ENCODE results near the gene CEND1. TPM values are rescaled to one million over a fixed set of nuclear protein-coding genes. Genes with fewer than 3 reads are reported as not detected.

The CEND1 gene
- total and polyA plus RNA-seq, 2 of the 13 experiments (the other 11 are each of a cell fraction or from before 2014, with no cell fraction given), result not detected

GRCh38 chr11:776561-777287 lies 13.2 kb downstream of the CEND1 start (continued):
- TF ChIP-seq NCOA2 (CRISPR knock-in tag; IDR thresholded peaks at IDR 0.05) (no peak), SALL2 (CRISPR knock-in tag; IDR thresholded peaks at IDR 0.05) (no peak), ZBTB1 (CRISPR knock-in tag; IDR thresholded peaks at IDR 0.05; ENCODE audit: borderline replicate concordance) (no peak), ZNF329 (CRISPR knock-in tag; IDR thresholded peaks at IDR 0.05; ENCODE audit: low read depth) (no peak), ZNF205 (CRISPR knock-in tag; IDR thresholded peaks at IDR 0.05) (no peak), FOXO1 (CRISPR knock-in tag; IDR thresholded peaks at IDR 0.05) (no peak; the same call in 1 of the 2 replicates), FOXK1 (CRISPR knock-in tag; IDR thresholded peaks at IDR 0.05; ENCODE audit: borderline replicate concordance, low read depth) (no peak), SIN3A (IDR thresholded peaks at IDR 0.05; ENCODE audit: borderline replicate concordance, low read depth, low read length) (no peak), ARNT2 (CRISPR knock-in tag; IDR thresholded peaks at IDR 0.05; ENCODE audit: low read depth) (no peak), FOXA3 (CRISPR knock-in tag; IDR thresholded peaks at IDR 0.05) (no peak), TCF7L2 (IDR thresholded peaks at IDR 0.05; ENCODE audit: low read depth, low read length) (no peak), POLR2AphosphoS2 (IDR thresholded peaks at IDR 0.05; ENCODE audit: low read depth, low read length) (no peak), NFATC3 (CRISPR knock-in tag; IDR thresholded peaks at IDR 0.05) (0 out of 2 replicates have a peak, but pooled peaks have one; percentile 52), ZNF577 (CRISPR knock-in tag; IDR thresholded peaks at IDR 0.05; ENCODE audit: borderline replicate concordance, low read depth) (no peak), MXD4 (CRISPR knock-in tag; IDR thresholded peaks at IDR 0.05) (no peak; the same call in 1 of the 2 replicates)
- TF ChIP-seq, protein P1, sequence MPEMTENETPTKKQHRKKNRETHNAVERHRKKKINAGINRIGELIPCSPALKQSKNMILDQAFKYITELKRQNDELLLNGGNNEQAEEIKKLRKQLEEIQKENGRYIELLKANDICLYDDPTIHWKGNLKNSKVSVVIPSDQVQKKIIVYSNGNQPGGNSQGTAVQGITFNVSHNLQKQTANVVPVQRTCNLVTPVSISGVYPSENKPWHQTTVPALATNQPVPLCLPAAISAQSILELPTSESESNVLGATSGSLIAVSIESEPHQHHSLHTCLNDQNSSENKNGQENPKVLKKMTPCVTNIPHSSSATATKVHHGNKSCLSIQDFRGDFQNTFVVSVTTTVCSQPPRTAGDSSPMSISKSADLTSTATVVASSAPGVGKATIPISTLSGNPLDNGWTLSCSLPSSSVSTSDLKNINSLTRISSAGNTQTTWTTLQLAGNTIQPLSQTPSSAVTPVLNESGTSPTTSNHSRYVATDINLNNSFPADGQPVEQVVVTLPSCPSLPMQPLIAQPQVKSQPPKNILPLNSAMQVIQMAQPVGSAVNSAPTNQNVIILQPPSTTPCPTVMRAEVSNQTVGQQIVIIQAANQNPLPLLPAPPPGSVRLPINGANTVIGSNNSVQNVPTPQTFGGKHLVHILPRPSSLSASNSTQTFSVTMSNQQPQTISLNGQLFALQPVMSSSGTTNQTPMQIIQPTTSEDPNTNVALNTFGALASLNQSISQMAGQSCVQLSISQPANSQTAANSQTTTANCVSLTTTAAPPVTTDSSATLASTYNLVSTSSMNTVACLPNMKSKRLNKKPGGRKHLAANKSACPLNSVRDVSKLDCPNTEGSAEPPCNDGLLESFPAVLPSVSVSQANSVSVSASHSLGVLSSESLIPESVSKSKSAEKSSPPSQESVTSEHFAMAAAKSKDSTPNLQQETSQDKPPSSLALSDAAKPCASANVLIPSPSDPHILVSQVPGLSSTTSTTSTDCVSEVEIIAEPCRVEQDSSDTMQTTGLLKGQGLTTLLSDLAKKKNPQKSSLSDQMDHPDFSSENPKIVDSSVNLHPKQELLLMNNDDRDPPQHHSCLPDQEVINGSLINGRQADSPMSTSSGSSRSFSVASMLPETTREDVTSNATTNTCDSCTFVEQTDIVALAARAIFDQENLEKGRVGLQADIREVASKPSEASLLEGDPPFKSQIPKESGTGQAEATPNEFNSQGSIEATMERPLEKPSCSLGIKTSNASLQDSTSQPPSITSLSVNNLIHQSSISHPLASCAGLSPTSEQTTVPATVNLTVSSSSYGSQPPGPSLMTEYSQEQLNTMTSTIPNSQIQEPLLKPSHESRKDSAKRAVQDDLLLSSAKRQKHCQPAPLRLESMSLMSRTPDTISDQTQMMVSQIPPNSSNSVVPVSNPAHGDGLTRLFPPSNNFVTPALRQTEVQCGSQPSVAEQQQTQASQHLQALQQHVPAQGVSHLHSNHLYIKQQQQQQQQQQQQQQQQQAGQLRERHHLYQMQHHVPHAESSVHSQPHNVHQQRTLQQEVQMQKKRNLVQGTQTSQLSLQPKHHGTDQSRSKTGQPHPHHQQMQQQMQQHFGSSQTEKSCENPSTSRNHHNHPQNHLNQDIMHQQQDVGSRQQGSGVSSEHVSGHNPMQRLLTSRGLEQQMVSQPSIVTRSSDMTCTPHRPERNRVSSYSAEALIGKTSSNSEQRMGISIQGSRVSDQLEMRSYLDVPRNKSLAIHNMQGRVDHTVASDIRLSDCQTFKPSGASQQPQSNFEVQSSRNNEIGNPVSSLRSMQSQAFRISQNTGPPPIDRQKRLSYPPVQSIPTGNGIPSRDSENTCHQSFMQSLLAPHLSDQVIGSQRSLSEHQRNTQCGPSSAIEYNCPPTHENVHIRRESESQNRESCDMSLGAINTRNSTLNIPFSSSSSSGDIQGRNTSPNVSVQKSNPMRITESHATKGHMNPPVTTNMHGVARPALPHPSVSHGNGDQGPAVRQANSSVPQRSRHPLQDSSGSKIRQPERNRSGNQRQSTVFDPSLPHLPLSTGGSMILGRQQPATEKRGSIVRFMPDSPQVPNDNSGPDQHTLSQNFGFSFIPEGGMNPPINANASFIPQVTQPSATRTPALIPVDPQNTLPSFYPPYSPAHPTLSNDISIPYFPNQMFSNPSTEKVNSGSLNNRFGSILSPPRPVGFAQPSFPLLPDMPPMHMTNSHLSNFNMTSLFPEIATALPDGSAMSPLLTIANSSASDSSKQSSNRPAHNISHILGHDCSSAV (CRISPR knock-in tag; IDR thresholded peaks at IDR 0.05; ENCODE audit: borderline replicate concordance), result no peak
- TF ChIP-seq, protein P2, sequence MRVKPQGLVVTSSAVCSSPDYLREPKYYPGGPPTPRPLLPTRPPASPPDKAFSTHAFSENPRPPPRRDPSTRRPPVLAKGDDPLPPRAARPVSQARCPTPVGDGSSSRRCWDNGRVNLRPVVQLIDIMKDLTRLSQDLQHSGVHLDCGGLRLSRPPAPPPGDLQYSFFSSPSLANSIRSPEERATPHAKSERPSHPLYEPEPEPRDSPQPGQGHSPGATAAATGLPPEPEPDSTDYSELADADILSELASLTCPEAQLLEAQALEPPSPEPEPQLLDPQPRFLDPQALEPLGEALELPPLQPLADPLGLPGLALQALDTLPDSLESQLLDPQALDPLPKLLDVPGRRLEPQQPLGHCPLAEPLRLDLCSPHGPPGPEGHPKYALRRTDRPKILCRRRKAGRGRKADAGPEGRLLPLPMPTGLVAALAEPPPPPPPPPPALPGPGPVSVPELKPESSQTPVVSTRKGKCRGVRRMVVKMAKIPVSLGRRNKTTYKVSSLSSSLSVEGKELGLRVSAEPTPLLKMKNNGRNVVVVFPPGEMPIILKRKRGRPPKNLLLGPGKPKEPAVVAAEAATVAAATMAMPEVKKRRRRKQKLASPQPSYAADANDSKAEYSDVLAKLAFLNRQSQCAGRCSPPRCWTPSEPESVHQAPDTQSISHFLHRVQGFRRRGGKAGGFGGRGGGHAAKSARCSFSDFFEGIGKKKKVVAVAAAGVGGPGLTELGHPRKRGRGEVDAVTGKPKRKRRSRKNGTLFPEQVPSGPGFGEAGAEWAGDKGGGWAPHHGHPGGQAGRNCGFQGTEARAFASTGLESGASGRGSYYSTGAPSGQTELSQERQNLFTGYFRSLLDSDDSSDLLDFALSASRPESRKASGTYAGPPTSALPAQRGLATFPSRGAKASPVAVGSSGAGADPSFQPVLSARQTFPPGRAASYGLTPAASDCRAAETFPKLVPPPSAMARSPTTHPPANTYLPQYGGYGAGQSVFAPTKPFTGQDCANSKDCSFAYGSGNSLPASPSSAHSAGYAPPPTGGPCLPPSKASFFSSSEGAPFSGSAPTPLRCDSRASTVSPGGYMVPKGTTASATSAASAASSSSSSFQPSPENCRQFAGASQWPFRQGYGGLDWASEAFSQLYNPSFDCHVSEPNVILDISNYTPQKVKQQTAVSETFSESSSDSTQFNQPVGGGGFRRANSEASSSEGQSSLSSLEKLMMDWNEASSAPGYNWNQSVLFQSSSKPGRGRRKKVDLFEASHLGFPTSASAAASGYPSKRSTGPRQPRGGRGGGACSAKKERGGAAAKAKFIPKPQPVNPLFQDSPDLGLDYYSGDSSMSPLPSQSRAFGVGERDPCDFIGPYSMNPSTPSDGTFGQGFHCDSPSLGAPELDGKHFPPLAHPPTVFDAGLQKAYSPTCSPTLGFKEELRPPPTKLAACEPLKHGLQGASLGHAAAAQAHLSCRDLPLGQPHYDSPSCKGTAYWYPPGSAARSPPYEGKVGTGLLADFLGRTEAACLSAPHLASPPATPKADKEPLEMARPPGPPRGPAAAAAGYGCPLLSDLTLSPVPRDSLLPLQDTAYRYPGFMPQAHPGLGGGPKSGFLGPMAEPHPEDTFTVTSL (CRISPR knock-in tag; IDR thresholded peaks at IDR 0.05; ENCODE audit: borderline replicate concordance), result no peak

All from HepG2 (cell line).